ENCODE measurements around the gene CBFA2T2. TPM values are rescaled to one million over a fixed set of nuclear protein-coding genes. Genes with fewer than 3 reads are reported as not detected.
A peak's percentile ranks its signal among the peaks of the same experiment; 100 is the strongest.

CBFA2T2 gene
- total and polyA plus RNA-seq, 2 of the 4 experiments (the other 2 are of a cell fraction) = 3.8 to 6.2 TPM

DNA sequence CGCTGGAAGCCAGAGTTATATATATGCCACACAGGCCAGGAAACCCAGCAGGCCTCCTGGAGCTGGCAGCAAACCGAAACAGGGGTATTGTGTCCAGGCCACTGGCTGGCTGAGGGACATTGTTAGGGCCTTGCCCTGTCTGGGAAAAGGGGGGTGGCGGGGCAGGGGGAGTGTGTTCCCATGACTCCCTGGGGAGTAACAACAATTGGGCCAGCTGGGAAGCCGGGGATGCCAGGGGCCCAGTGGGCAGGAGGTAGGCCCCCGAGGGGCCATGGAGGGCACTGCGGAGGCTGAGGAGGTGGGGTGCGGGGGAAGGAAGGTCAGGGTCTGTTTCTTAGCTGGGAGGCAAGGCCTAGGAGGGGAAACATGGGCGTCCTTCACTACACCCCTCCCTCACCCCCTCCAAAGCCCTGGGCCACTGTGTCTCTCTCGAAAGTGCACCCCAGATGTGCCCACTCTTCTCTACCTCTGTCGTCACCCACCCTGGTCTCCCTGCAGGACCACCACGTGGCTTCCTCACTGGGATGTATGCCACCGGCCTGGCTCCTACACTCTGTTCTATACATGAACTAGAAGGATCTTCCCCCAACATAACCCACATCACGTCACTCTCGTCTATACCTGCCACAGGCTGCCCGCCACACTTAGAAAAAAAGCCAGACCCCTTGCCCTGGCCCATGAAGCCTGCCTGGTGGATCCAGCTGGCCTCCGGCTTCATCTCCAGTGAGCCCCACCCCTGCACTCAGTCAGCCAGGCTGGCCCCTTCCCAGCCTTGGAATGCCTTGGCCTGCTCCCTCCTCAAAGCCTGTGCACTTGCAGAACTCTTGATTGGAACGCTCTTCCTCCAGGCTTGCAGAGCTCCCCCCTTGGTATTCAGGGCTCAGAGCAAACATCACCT lies 204.1 kb downstream of the CBFA2T2 start:
- CTCF ChIA-PET = interaction anchor here (0.8 kb wide), 1 partner anchor 12 kb away, joined by 3 read pairs; no protein-coding TSS in a partner anchor
- H3K27me3 ChIP-seq (ENCODE audit: control insufficient read depth, insufficient read depth, low read length) = no peaks in the 10 kb centered on the region
- no peak overlapping the region for H2BK20ac ChIP-seq (ENCODE audit: low read depth, low read length)
- no TSS peak for BruUV-seq (replicated peaks)
- no peaks in the 10 kb centered on the region for H4K20me1 ChIP-seq (ENCODE audit: insufficient read depth, low read length)
- H3K79me1 ChIP-seq (ENCODE audit: low read depth in 1 of 2, low read length in 2 of 2) = no peaks in the 10 kb centered on the region
- H3K4ac ChIP-seq (ENCODE audit: low read depth, low read length) = no peak overlapping the region
- H2BK15ac ChIP-seq (ENCODE audit: low read depth, low read length) = no peak overlapping the region
- H3K14ac ChIP-seq (replicated peaks; ENCODE audit: low read depth, low read length) = no peak overlapping the region
- no peaks in the 10 kb centered on the region for H3K9me3 ChIP-seq (ENCODE audit: control insufficient read depth, insufficient read depth, low read length)
- H2BK5ac ChIP-seq (ENCODE audit: low read depth, low read length, poor library complexity, severe bottlenecking) = no peak overlapping the region
- H2BK120ac ChIP-seq (ENCODE audit: low read depth, low read length) = no peak overlapping the region
- dilution Hi-C loops (cut with HindIII; ENCODE audit: low sequenced_read_pairs, unreplicated experiment) = no loop called here
- peak; percentile 37; the same call in 1 of the 2 replicates for ATAC-seq (ENCODE audit: low read depth)
- H3K56ac ChIP-seq (ENCODE audit: extremely low read depth, insufficient read depth, low read length) = no peak overlapping the region
- intact Hi-C loops (cut with micrococcal nuclease) = no loop called here
- no peak overlapping the region for H3K4me2 ChIP-seq (ENCODE audit: low read depth, low read length)
- in situ Hi-C loops (cut with MboI; ENCODE audit: low sequenced_read_pairs) = no loop called here
- no peak overlapping the region for H4K5ac ChIP-seq (ENCODE audit: low read depth, low read length)
- no peak overlapping the region for H2AK9ac ChIP-seq (replicated peaks; ENCODE audit: low read depth, low read length, poor library complexity)
- POLR2A ChIA-PET (ENCODE audit: unreplicated experiment) = no interaction called here
- no peak overlapping the region for H3K9ac ChIP-seq (ENCODE audit: low read depth, low read length)
- no peak overlapping the region for H2AK5ac ChIP-seq (ENCODE audit: low read depth, low read length)
- no peak for DNase-seq
- H3K23ac ChIP-seq (ENCODE audit: low read depth, low read length) = no peak overlapping the region
- H3K36me3 ChIP-seq (ENCODE audit: control insufficient read depth, insufficient read depth, low read length) = no peaks in the 10 kb centered on the region
- no peak overlapping the region for H3K27ac ChIP-seq (ENCODE audit: insufficient read depth, low read length)
- no peak overlapping the region for H4K8ac ChIP-seq (ENCODE audit: low read depth in 2 of 2, low read length in 2 of 2)
- no peak overlapping the region for H4K91ac ChIP-seq (ENCODE audit: insufficient read depth, low read depth, low read length)
- H3K9me1 ChIP-seq (ENCODE audit: insufficient read depth, low read length) = 0 out of 2 replicates have a peak, but pooled peaks cover 2% of the 10 kb centered on the region
- H3K4me1 ChIP-seq (ENCODE audit: control insufficient read depth, insufficient read depth, low read length) = no peaks in the 10 kb centered on the region
- no peak overlapping the region for H3K4me3 ChIP-seq (ENCODE audit: insufficient read depth, low read depth, low read length)
- WGBS, 2 experiments (ENCODE audit: extremely low coverage in 2 of 2, insufficient read length in 1 of 2) = 70% methylated on average over 7 of the region's 17 CpGs; no CpG with 5 or more reads in 1 of the 2 experiments
- no peak overlapping the region for H2AFZ ChIP-seq (replicated peaks; ENCODE audit: low read length, poor library complexity)
- no peak overlapping the region for H3K18ac ChIP-seq (ENCODE audit: low read depth, low read length)
- no peak for TF ChIP-seq RAD21 (IDR thresholded peaks at IDR 0.05; ENCODE audit: low read length)
- no peak for TF ChIP-seq POLR2A (IDR thresholded peaks at IDR 0.05; ENCODE audit: low read depth, low read length)
- no peak for TF ChIP-seq NFE2L2 (IDR thresholded peaks at IDR 0.05; ENCODE audit: low read depth, low read length)
- TF ChIP-seq, protein P1, sequence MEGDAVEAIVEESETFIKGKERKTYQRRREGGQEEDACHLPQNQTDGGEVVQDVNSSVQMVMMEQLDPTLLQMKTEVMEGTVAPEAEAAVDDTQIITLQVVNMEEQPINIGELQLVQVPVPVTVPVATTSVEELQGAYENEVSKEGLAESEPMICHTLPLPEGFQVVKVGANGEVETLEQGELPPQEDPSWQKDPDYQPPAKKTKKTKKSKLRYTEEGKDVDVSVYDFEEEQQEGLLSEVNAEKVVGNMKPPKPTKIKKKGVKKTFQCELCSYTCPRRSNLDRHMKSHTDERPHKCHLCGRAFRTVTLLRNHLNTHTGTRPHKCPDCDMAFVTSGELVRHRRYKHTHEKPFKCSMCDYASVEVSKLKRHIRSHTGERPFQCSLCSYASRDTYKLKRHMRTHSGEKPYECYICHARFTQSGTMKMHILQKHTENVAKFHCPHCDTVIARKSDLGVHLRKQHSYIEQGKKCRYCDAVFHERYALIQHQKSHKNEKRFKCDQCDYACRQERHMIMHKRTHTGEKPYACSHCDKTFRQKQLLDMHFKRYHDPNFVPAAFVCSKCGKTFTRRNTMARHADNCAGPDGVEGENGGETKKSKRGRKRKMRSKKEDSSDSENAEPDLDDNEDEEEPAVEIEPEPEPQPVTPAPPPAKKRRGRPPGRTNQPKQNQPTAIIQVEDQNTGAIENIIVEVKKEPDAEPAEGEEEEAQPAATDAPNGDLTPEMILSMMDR (conservative IDR thresholded peaks at IDR 0.05; ENCODE audit: low read depth, low read length) = no peak
- TF ChIP-seq MAZ (IDR thresholded peaks at IDR 0.05; ENCODE audit: borderline replicate concordance, low read depth, low read length) = no peak
- TF ChIP-seq, protein P2, sequence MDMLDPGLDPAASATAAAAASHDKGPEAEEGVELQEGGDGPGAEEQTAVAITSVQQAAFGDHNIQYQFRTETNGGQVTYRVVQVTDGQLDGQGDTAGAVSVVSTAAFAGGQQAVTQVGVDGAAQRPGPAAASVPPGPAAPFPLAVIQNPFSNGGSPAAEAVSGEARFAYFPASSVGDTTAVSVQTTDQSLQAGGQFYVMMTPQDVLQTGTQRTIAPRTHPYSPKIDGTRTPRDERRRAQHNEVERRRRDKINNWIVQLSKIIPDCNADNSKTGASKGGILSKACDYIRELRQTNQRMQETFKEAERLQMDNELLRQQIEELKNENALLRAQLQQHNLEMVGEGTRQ (IDR thresholded peaks at IDR 0.05; ENCODE audit: low read depth, low read length) = no peak
- TF ChIP-seq CEBPB (IDR thresholded peaks at IDR 0.05; ENCODE audit: low read depth, low read length) = no peak
- no peak for TF ChIP-seq FOS (IDR thresholded peaks at IDR 0.05; ENCODE audit: low read depth, low read length)
- no peak for TF ChIP-seq CHD1 (IDR thresholded peaks at IDR 0.05; ENCODE audit: low read depth, low read length)
- TF ChIP-seq MXI1 (IDR thresholded peaks at IDR 0.05; ENCODE audit: borderline replicate concordance, low read depth, low read length) = no peak
- no peak for TF ChIP-seq RCOR1 (IDR thresholded peaks at IDR 0.05; ENCODE audit: insufficient replicate concordance, low read length)
- TF ChIP-seq, protein P3, sequence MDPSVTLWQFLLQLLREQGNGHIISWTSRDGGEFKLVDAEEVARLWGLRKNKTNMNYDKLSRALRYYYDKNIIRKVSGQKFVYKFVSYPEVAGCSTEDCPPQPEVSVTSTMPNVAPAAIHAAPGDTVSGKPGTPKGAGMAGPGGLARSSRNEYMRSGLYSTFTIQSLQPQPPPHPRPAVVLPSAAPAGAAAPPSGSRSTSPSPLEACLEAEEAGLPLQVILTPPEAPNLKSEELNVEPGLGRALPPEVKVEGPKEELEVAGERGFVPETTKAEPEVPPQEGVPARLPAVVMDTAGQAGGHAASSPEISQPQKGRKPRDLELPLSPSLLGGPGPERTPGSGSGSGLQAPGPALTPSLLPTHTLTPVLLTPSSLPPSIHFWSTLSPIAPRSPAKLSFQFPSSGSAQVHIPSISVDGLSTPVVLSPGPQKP (IDR thresholded peaks at IDR 0.05; ENCODE audit: borderline replicate concordance, low read depth, low read length) = no peak
- no peak for TF ChIP-seq RFX5 (IDR thresholded peaks at IDR 0.05; ENCODE audit: low read depth, low read length)
- no peak for TF ChIP-seq BHLHE40 (IDR thresholded peaks at IDR 0.05; ENCODE audit: low read depth, low read length)
- no peak for TF ChIP-seq MAFK (IDR thresholded peaks at IDR 0.05; ENCODE audit: low read depth, low read length)

Measured in IMR-90 (cell line).